DND-41 (cell line): ENCODE measurements around the gene ATXN2.

Source experiments
- ATAC-seq: fragments of 200-7000 bp; cut with Tn5 transposase; 3 replicates; pipeline ENCODE4 v1.9.1; 2021; ENCODE audit warnings: low read depth; ENCODE audit not compliant: insufficient read depth
- DNase-seq: peaks from one replicate; pipeline ENCODE4 v3.0.0-alpha.2; 2020
- H2AFZ ChIP-seq: 2 replicates; pipeline ENCODE4 v1.6.0; 2012; ENCODE audit warnings: low read depth, low read length
- H3K27ac ChIP-seq: 2 replicates; pipeline ENCODE4 v1.5.1; 2012; ENCODE audit warnings: low read length, inconsistent platforms
- H3K27me3 ChIP-seq: fragments of 200-600 bp; sonication (generic); 2 replicates; pipeline ENCODE4 v1.6.0; 2012; ENCODE audit warnings: low read length, mild to moderate bottlenecking, inconsistent platforms; ENCODE audit not compliant: insufficient read depth, poor library complexity
- H3K36me3 ChIP-seq: 2 replicates; pipeline ENCODE4 v1.5.1; 2012; ENCODE audit warnings: low read length, inconsistent platforms; ENCODE audit not compliant: insufficient read depth
- H3K4me1 ChIP-seq: 2 replicates; pipeline ENCODE4 v1.5.1; 2012; ENCODE audit warnings: mild to moderate bottlenecking, low read length; ENCODE audit not compliant: insufficient read depth
- H3K4me2 ChIP-seq: 2 replicates; pipeline ENCODE4 v1.6.0; 2012; ENCODE audit warnings: mild to moderate bottlenecking, moderate library complexity, low read length, inconsistent platforms; ENCODE audit not compliant: insufficient read depth
- H3K4me3 ChIP-seq, 2 experiments: fragments of 200-600 bp in 1 of 2; shearing (Covaris generic) in 1 of 2; 2 replicates each; pipeline ENCODE4 v1.5.1; 2012 to 2016; ENCODE audit warnings: inconsistent platforms in 2 of 2, low read length in 2 of 2, mild to moderate bottlenecking in 2 of 2, low read depth in 1 of 2, moderate library complexity in 1 of 2
- H3K79me2 ChIP-seq: 2 replicates; pipeline ENCODE4 v1.6.0; 2012; ENCODE audit warnings: low read length, inconsistent platforms; ENCODE audit not compliant: insufficient read depth
- H3K9ac ChIP-seq: 2 replicates; pipeline ENCODE4 v1.6.0; 2012; ENCODE audit warnings: low read depth, mild to moderate bottlenecking, inconsistent platforms, low read length, moderate library complexity
- H3K9me3 ChIP-seq: 2 replicates; pipeline ENCODE4 v1.5.1; 2012; ENCODE audit warnings: low read length, moderate library complexity, mild to moderate bottlenecking, inconsistent platforms; ENCODE audit not compliant: insufficient read depth, severe bottlenecking
- H4K20me1 ChIP-seq: 2 replicates; pipeline ENCODE4 v1.6.0; 2012; ENCODE audit warnings: low read length; ENCODE audit not compliant: insufficient read depth
- EZH2 ChIP-seq: IDR thresholded peaks from 3 replicates; pipeline ENCODE4 v1.6.1; 2012; ENCODE audit warnings: borderline replicate concordance, low read depth, mild to moderate bottlenecking, moderate library complexity, low read length, inconsistent platforms; ENCODE audit not compliant: severe bottlenecking
- TF ChIP-seq, protein P1 (sequence below): IDR thresholded peaks from 2 replicates; pipeline ENCODE4 v1.5.1; 2012; ENCODE audit warnings: borderline replicate concordance, low read length, moderate library complexity, mild to moderate bottlenecking; ENCODE audit not compliant: poor library complexity, severe bottlenecking; ENCODE audit errors: extremely low read depth

Gene ATXN2

DNA sequence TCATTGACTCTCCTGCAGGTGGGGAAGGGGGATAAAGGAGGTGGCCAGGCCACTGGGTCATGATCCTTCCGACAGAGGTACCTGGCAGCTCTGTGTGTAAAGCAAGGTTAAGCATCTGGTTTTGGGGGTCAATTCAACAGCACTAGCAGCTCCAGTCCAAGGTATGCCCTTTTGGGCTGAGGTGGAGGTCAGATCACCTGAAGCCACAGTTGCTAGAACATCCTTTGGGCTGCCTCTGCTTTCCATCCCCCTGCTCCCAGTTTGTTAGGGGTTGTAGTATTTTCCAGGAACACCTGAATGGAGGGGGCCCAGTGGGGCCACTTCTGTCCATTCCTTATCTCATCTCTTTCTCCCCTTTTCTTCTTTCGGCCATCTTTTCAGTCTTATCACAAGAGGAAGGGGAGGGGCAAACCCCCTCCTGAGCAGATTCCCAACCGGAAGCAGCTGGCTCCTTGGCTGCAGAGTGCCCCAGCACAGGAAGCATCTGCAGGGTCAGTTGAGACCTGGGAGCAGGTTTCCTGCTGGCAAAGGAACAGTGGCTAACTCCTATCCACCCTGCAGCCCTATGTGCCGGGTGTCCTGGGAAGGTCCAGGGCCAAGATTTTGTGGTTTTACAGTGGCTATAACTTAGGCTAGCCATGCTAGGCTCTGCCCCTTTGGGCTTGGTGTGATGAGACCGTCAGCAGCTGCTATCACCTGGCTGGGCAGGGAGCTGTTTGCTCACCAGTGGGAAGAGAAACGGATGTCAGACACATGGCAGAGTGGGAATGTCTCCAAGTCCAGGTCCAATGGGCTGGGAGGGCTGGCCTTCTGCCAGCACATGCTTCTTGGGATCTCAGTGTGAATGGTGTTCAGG lies 153.2 kb downstream of the ATXN2 start:
- peaks cover 93% of the 10 kb centered on the region for H3K36me3 ChIP-seq
- ATAC-seq, result no peak
- no peak overlapping the region for H3K4me2 ChIP-seq
- H4K20me1 ChIP-seq, result peaks cover 70% of the 10 kb centered on the region
- no peaks in the 10 kb centered on the region for H3K27me3 ChIP-seq
- no peaks in the 10 kb centered on the region for H3K9me3 ChIP-seq
- no peak for DNase-seq
- H3K4me1 ChIP-seq, result no peaks in the 10 kb centered on the region
- no peak for TF ChIP-seq EZH2
- TF ChIP-seq, protein P1, sequence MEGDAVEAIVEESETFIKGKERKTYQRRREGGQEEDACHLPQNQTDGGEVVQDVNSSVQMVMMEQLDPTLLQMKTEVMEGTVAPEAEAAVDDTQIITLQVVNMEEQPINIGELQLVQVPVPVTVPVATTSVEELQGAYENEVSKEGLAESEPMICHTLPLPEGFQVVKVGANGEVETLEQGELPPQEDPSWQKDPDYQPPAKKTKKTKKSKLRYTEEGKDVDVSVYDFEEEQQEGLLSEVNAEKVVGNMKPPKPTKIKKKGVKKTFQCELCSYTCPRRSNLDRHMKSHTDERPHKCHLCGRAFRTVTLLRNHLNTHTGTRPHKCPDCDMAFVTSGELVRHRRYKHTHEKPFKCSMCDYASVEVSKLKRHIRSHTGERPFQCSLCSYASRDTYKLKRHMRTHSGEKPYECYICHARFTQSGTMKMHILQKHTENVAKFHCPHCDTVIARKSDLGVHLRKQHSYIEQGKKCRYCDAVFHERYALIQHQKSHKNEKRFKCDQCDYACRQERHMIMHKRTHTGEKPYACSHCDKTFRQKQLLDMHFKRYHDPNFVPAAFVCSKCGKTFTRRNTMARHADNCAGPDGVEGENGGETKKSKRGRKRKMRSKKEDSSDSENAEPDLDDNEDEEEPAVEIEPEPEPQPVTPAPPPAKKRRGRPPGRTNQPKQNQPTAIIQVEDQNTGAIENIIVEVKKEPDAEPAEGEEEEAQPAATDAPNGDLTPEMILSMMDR, result no peak
- H3K9ac ChIP-seq, result no peak overlapping the region
- no peak overlapping the region for H3K27ac ChIP-seq
- no peak overlapping the region for H3K4me3 ChIP-seq
- H3K79me2 ChIP-seq, result peaks cover 37% of the 10 kb centered on the region
- H2AFZ ChIP-seq, result no peak overlapping the region

DNA sequence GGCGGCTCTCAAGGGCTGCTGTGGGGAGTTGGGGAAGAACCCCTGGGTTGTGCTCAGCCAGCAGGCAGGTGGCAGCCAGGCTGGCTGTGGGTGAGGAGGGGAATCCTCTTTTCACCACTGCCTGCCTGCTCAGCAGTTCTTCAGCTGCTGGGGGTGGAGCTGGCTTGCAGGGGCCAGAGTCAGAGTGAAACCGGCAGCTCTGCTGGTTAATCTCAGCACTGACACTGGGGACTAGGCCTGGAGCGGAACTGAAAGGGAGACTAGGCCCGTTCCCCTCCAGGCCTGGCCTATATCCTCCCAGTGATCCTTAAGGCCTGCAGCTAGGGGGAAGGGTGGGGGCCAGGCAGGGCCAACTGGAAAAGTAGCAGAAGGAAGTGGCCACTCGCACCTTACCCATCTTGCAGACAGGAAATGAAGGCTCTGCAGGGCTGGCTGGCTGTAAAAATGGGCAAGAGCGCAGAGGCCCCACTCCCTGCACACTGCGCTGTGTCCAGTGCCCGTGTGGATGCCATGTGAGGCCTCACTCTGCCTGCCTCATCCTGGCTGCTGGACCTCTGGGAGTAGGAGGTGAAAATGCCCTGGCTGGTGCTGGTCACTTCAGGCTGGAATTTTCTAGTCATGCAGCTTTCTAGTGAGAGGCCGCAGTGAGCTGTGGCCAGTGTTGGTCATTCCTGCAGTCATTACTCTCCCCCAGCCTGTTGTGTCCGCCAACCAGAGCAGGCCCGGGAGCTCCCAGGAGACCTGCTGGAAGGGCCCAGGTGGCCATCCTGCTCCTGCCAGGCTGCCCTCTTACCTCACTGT lies 154.0 kb downstream of the ATXN2 start:
- H3K27me3 ChIP-seq, result no peaks in the 10 kb centered on the region
- no peak overlapping the region for H2AFZ ChIP-seq
- DNase-seq (peak; percentile 65), ATAC-seq (peak; percentile 79)
- no peak overlapping the region for H3K9ac ChIP-seq
- H3K36me3 ChIP-seq, result peaks cover 91% of the 10 kb centered on the region
- peaks cover 70% of the 10 kb centered on the region for H4K20me1 ChIP-seq
- H3K79me2 ChIP-seq, result peaks cover 44% of the 10 kb centered on the region
- TF ChIP-seq, protein P1, result no peak
- TF ChIP-seq EZH2, result no peak
- no peak overlapping the region for H3K4me2 ChIP-seq
- H3K9me3 ChIP-seq, result no peaks in the 10 kb centered on the region
- H3K4me3 ChIP-seq, result no peak overlapping the region
- no peaks in the 10 kb centered on the region for H3K4me1 ChIP-seq
- peak overlapping the region; percentile 39; the same call in 1 of the 2 replicates for H3K27ac ChIP-seq

DNA sequence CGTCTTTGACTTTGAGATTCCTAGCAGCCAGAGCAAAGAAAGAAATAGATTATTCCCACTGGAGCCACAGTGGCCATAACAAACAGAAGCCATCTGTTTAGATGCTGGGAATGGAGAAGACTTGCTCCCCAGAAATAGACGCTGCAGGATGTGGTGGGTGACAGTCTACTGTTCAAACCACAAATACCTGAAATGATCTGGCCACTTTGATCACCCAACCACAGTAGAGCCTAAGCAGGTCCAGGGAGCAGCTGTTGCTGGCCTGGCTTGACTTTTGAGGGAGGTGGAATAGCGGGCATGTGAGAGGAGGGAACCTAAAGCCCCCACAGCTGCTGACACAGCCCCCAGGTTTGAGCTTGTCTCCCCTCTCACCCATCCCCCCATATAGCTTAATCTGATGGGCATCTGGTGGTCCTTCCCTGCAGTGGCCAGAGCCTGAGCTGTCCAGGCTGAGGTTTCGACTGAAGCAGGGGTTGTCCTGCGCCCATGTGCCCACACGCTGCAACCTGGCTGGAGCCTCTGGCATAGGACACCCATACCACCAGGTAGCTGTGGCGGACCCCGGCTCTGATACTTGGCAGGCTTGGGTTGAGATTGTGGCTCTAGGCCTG lies 154.7 kb downstream of the ATXN2 start:
- Histone ChIP-seq H3K79me2 (peaks cover 51% of the 10 kb centered on the region), H3K4me3 (no peak overlapping the region), H4K20me1 (peaks cover 77% of the 10 kb centered on the region), H2AFZ (no peak overlapping the region), H3K9ac (no peak overlapping the region), H3K9me3 (no peaks in the 10 kb centered on the region), H3K27ac (peak overlapping the region; percentile 39; the same call in 1 of the 2 replicates), H3K4me1 (no peaks in the 10 kb centered on the region), H3K36me3 (peaks cover 91% of the 10 kb centered on the region), H3K27me3 (no peaks in the 10 kb centered on the region), H3K4me2 (no peak overlapping the region)
- TF ChIP-seq EZH2, result no peak
- TF ChIP-seq, protein P1, result no peak
- ATAC-seq (peak; percentile 31), DNase-seq (peak; percentile 34)
